H9 (cell line): ENCODE data around the gene SNCB. TPM values are rescaled to one million over a fixed set of nuclear protein-coding genes. Genes with fewer than 3 reads are reported as not detected.

Experiments used
- DNase-seq: peaks from one replicate; pipeline ENCODE4 v3.0.0-alpha.2; 2017
- H2AFZ ChIP-seq: one replicate; pipeline ENCODE4 v1.6.1; 2013; ENCODE audit warnings: mild to moderate bottlenecking, low read length, control low read depth, moderate library complexity
- H2AK5ac ChIP-seq: 2 replicates; pipeline ENCODE4 v1.6.1; 2013; ENCODE audit warnings: low read length, control low read depth, mixed read lengths; ENCODE audit not compliant: insufficient read length
- H2BK120ac ChIP-seq: one replicate; pipeline ENCODE4 v1.6.1; 2013; ENCODE audit warnings: low read depth, mild to moderate bottlenecking, low read length, control low read depth, inconsistent platforms; ENCODE audit not compliant: poor library complexity, severe bottlenecking
- H2BK12ac ChIP-seq: 2 replicates; pipeline ENCODE4 v1.6.1; 2013; ENCODE audit warnings: low read length, control low read depth, mixed read lengths, low read depth; ENCODE audit not compliant: insufficient read length
- H2BK15ac ChIP-seq: 2 replicates; pipeline ENCODE4 v1.6.1; 2013; ENCODE audit warnings: low read depth, low read length, control low read depth
- H2BK20ac ChIP-seq: one replicate; pipeline ENCODE4 v1.6.1; 2013; ENCODE audit warnings: low read depth, mild to moderate bottlenecking, low read length, control low read depth, inconsistent platforms; ENCODE audit not compliant: poor library complexity, severe bottlenecking
- H2BK5ac ChIP-seq: 2 replicates; pipeline ENCODE4 v1.6.1; 2013; ENCODE audit warnings: low read length, control low read depth, mixed read lengths; ENCODE audit not compliant: insufficient read length
- H3K14ac ChIP-seq: 2 replicates; pipeline ENCODE4 v1.6.1; 2013; ENCODE audit warnings: low read length, control low read depth; ENCODE audit not compliant: insufficient read depth
- H3K18ac ChIP-seq: 2 replicates; pipeline ENCODE4 v1.6.1; 2013; ENCODE audit warnings: low read depth, mild to moderate bottlenecking, mixed read lengths, low read length, control low read depth; ENCODE audit not compliant: insufficient read length
- H3K23ac ChIP-seq: 2 replicates; pipeline ENCODE4 v1.6.1; 2013; ENCODE audit warnings: low read length, control low read depth, mixed read lengths, low read depth; ENCODE audit not compliant: insufficient read length
- H3K23me2 ChIP-seq: 2 replicates; pipeline ENCODE4 v1.6.1; 2013; ENCODE audit warnings: low read depth, mild to moderate bottlenecking, mixed read lengths, low read length, control low read depth; ENCODE audit not compliant: insufficient read length, poor library complexity, severe bottlenecking
- H3K27ac ChIP-seq: 2 replicates; pipeline ENCODE4 v1.5.1; 2013; ENCODE audit warnings: low read length, control low read depth, mixed read lengths, low read depth; ENCODE audit not compliant: insufficient read length
- H3K27me3 ChIP-seq: 2 replicates; pipeline ENCODE4 v1.6.1; 2013; ENCODE audit warnings: low read length, control low read depth, inconsistent platforms; ENCODE audit not compliant: insufficient read depth
- H3K4ac ChIP-seq: 2 replicates; pipeline ENCODE4 v1.6.1; 2013; ENCODE audit warnings: low read depth, mild to moderate bottlenecking, control low read depth, inconsistent platforms, low read length, moderate library complexity
- H3K4me1 ChIP-seq: 2 replicates; pipeline ENCODE4 v1.6.1; 2013; ENCODE audit warnings: low read length, control low read depth, inconsistent platforms; ENCODE audit not compliant: insufficient read depth
- H3K4me2 ChIP-seq: 2 replicates; pipeline ENCODE4 v1.6.1; 2013; ENCODE audit warnings: low read length, control low read depth, mixed read lengths; ENCODE audit not compliant: insufficient read length, insufficient read depth
- H3K56ac ChIP-seq: 2 replicates; pipeline ENCODE4 v1.6.1; 2013; ENCODE audit warnings: low read depth, mild to moderate bottlenecking, mixed read lengths, low read length, control low read depth; ENCODE audit not compliant: insufficient read length
- H3K79me1 ChIP-seq: 2 replicates; pipeline ENCODE4 v1.6.1; 2013; ENCODE audit warnings: low read depth, mild to moderate bottlenecking, moderate library complexity, low read length, control low read depth, inconsistent platforms; ENCODE audit not compliant: insufficient read depth, poor library complexity, severe bottlenecking
- H3K79me2 ChIP-seq: 2 replicates; pipeline ENCODE4 v1.6.1; 2013; ENCODE audit warnings: low read length, control low read depth, inconsistent platforms; ENCODE audit not compliant: insufficient read depth
- H3K9ac ChIP-seq: 2 replicates; pipeline ENCODE4 v1.6.1; 2013; ENCODE audit warnings: low read length, control low read depth, mixed read lengths; ENCODE audit not compliant: insufficient read length; ENCODE audit errors: extremely low read depth
- H3K9me3 ChIP-seq: one replicate; pipeline ENCODE4 v1.6.1; 2013; ENCODE audit warnings: low read depth, low read length, inconsistent platforms; ENCODE audit not compliant: control insufficient read depth
- H3T11ph ChIP-seq: one replicate; pipeline ENCODE4 v1.6.1; 2013; ENCODE audit warnings: mild to moderate bottlenecking, low read length, control low read depth, inconsistent platforms
- H4K20me1 ChIP-seq: one replicate; pipeline ENCODE4 v1.6.1; 2013; ENCODE audit not compliant: control insufficient read depth, insufficient read length, insufficient read depth
- H4K5ac ChIP-seq: 2 replicates; pipeline ENCODE4 v1.6.1; 2013; ENCODE audit warnings: low read depth, mild to moderate bottlenecking, mixed read lengths, low read length, control low read depth; ENCODE audit not compliant: insufficient read length
- H4K8ac ChIP-seq: replicated peaks from 2 replicates; pipeline ENCODE4 v1.6.1; 2013; ENCODE audit warnings: low read length, control low read depth, mixed read lengths, low read depth; ENCODE audit not compliant: insufficient read length
- H4K91ac ChIP-seq: 2 replicates; pipeline ENCODE4 v1.6.1; 2013; ENCODE audit warnings: low read depth, mild to moderate bottlenecking, moderate library complexity, mixed read lengths, low read length, control low read depth; ENCODE audit not compliant: insufficient read length
- H3K27ac Mint-ChIP-seq, 3 experiments: 2 replicates in 2 of 3; 3 replicates in 1 of 3; pipeline ENCODE4 v1.8.0; 2020 to 2021; ENCODE audit warnings: mixed read lengths in 3 of 3, mild to moderate bottlenecking in 1 of 3, moderate library complexity in 1 of 3
- H3K27me3 Mint-ChIP-seq: 2 replicates; pipeline ENCODE4 v1.8.0; 2021; ENCODE audit warnings: low read depth, mild to moderate bottlenecking, moderate library complexity, mixed read lengths
- H3K36me3 Mint-ChIP-seq, 3 experiments: 2 replicates in 2 of 3; 3 replicates in 1 of 3; pipeline ENCODE4 v1.8.0; 2020 to 2021; ENCODE audit warnings: low read depth in 3 of 3, mixed read lengths in 3 of 3; ENCODE audit not compliant: insufficient read depth in 1 of 3
- H3K4me1 Mint-ChIP-seq, 2 experiments: 2 replicates each; pipeline ENCODE4 v1.8.0; 2020; ENCODE audit warnings: mixed read lengths in 2 of 2
- H3K4me3 Mint-ChIP-seq, 2 experiments: 2 replicates in 1 of 2; 3 replicates in 1 of 2; pipeline ENCODE4 v1.8.0; 2020 to 2021; ENCODE audit warnings: mild to moderate bottlenecking in 2 of 2, mixed read lengths in 2 of 2, moderate library complexity in 1 of 2
- H3K9me3 Mint-ChIP-seq, 2 experiments: 2 replicates in 1 of 2; 3 replicates in 1 of 2; pipeline ENCODE4 v1.8.0; 2020; ENCODE audit warnings: mild to moderate bottlenecking in 2 of 2, mixed read lengths in 2 of 2, moderate library complexity in 1 of 2
- CTCF ChIP-seq: fragments of 200-600 bp; sonication (generic); conservative IDR thresholded peaks from 3 replicates; pipeline ENCODE4 v1.8.0; 2021; ENCODE audit warnings: antibody characterized with exemption, mild to moderate bottlenecking
- WGBS: extraction: QIAGEN DNeasy Blood & Tissue Kit; methylation state at CpG from one replicate; pipeline ENCODE4 v1.1.7; 2013; ENCODE audit warnings: missing lambda C conversion rate, low lambda C conversion rate, mixed read lengths; ENCODE audit not compliant: insufficient read length; ENCODE audit errors: extremely low coverage; 5-methylcytosine and 5-hydroxymethylcytosine counted together
- total RNA-seq: library from RNA; stranded (reverse); gene quantifications from 2 replicates; pipeline ENCODE4 v1.2.1, GENCODE V29; 2021

The SNCB gene
- total RNA-seq, 1 experiment from 2014 or later = 3.5 TPM

GRCh38 chr5:176575488-176576422, 54.6 kb downstream of the SNCB start:
- H3K4me1 Mint-ChIP-seq = peaks cover 2 to 12% of the 10 kb centered on the region in 2 experiments; a peak in 3 of 4 replicates
- Histone ChIP-seq H2BK12ac (no peak overlapping the region), H3K79me2 (no peaks in the 10 kb centered on the region), H2BK5ac (no peak overlapping the region), H3K4me1 (no peaks in the 10 kb centered on the region), H3K79me1 (no peaks in the 10 kb centered on the region), H4K20me1 (no peaks in the 10 kb centered on the region), H4K8ac (no peak overlapping the region), H3K14ac (no peak overlapping the region; the same call in 1 of the 2 replicates), H2BK15ac (no peak overlapping the region), H2BK20ac (no peak overlapping the region), H3K9ac (no peak overlapping the region), H2AK5ac (no peak overlapping the region), H3K4me2 (no peak overlapping the region), H3K4ac (no peak overlapping the region), H3K18ac (no peak overlapping the region), H4K5ac (no peak overlapping the region), H2AFZ (no peak overlapping the region), H3K27ac (no peak overlapping the region), H3T11ph (no peak overlapping the region), H3K23ac (no peak overlapping the region), H4K91ac (no peak overlapping the region), H3K27me3 (no peaks in the 10 kb centered on the region), H3K56ac (no peak overlapping the region), H3K9me3 (no peaks in the 10 kb centered on the region), H3K23me2 (no peaks in the 10 kb centered on the region), H2BK120ac (no peak overlapping the region)
- no peak for TF ChIP-seq CTCF
- WGBS = no CpG with 5 or more reads among the region's 37 CpGs
- no peak overlapping the region for H3K4me3 Mint-ChIP-seq
- H3K27me3 Mint-ChIP-seq = peaks cover 41% of the 10 kb centered on the region
- peak overlapping the region in 1 of 3 experiments; percentile 7; a peak in 1 of 7 replicates for H3K27ac Mint-ChIP-seq
- no peaks in the 10 kb centered on the region for H3K36me3 Mint-ChIP-seq
- DNase-seq = no peak
- H3K9me3 Mint-ChIP-seq = no peaks in the 10 kb centered on the region
